D721Med (cell line): ENCODE data around the gene NECTIN1.
A peak's percentile ranks its signal among the peaks of the same experiment; 100 is the strongest.

Experiments
- DNase-seq: peaks from one replicate; pipeline ENCODE4 v3.0.0; 2011; ENCODE audit warnings: low spot score; ENCODE audit not compliant: insufficient read length
- FAIRE-seq: peaks from 2 replicates; lab custom pipeline; 2011; peaks lifted over from hg19 to GRCh38; lab: Jason Lieb, UNC
- CTCF ChIP-seq: IDR thresholded peaks from 2 replicates; pipeline ENCODE4 v1.5.1; 2012; ENCODE audit warnings: mild to moderate bottlenecking, control low read depth; ENCODE audit not compliant: insufficient read depth; ENCODE audit errors: missing control alignments

NECTIN1 gene

DNA sequence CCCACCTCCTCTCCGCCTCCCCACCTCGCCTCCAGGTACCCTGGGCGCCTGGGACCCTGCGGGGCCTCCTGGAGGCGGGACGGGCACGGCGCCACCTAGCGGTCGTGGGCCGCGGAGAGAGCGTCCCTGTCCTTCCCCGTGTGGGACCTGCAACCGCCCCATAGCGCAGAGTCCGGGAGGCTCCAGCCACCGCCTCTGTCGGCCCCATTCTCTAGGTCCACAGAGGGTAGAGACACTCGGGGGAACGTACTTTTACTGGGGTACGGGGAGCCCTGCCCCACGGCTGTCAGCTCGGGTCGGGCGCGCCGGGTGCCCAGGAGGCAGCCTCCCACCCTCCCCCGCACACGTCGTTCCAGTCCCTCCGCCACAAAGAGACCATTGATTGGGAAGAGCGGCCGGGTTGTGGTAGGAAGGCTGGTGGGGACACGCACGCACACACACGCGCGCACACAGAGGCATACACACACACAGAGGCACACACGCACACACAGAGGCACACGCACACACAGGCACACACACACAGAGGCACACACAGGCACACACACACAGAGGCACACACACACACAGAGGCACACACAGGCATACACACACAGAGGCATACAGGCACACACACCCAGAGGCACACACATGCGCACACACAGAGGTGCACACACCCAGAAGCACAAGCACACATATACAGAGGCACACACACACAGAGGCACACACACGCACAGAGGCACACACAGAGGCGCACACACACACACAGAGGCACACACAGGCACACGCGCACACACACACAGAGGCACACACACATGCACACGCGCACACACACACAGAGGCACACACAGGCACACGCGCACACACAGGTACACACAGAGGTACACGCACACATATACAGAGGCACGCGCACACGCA, 12.6 kb upstream of the NECTIN1 start:
- TF ChIP-seq CTCF, result peak; percentile 68
- no peak for FAIRE-seq
- no peak for DNase-seq

DNA sequence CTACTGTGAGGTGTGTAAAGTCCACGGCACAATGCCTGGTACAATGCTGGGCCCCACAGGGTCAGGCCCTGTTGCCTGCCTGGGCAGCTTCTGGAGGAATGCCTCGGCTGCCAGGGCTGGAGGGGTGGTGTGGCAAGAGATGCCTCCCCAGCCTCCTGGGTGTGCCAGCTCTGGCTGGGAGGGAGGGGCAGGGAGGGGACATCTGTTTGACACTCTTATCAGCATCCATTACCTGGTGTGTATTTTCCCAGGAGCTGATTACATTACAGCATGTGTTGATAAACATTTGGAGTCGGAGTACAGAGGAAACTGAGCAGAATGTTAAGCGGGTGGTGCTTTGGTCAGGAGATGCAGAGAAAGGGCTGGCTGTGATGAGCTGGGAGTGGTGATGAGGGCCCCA, 11.0 kb upstream of the NECTIN1 start:
- TF ChIP-seq CTCF, result no peak
- FAIRE-seq, result no peak
- DNase-seq, result no peak

DNA sequence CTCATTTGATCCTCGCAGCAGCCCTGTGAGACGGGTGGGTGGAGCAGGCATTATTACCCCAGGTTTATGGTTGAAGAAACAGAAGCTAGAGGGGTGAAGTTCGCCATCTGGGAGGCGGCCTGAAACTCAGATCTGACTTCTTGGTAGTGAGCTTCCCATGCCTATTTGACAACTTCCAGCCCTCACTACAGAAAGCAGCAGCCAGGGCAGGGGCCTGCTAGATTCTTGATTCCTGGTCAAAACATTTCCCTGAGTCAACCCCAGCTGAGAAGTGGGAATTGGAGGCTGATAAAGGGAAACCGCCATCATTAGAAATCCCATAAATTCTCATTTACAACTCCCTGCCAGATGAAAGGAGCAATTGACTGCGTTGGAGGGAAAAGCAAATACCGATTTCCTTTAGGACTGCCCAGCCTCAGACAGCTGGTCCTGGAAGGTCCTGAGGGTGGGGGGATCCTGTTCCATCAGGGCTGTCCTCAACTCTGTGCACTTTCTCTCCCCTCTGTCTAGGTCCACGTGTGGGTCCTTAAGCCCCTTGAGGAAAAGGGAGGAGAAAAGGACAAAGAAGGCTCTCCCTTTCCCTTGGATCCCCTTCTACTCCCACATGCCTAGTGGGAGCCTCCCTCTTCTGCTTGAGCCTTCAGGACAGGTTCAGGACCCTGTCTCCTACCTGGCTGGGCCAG, 10.2 kb upstream of the NECTIN1 start:
- no peak for TF ChIP-seq CTCF
- no peak for FAIRE-seq
- DNase-seq, result no peak

DNA sequence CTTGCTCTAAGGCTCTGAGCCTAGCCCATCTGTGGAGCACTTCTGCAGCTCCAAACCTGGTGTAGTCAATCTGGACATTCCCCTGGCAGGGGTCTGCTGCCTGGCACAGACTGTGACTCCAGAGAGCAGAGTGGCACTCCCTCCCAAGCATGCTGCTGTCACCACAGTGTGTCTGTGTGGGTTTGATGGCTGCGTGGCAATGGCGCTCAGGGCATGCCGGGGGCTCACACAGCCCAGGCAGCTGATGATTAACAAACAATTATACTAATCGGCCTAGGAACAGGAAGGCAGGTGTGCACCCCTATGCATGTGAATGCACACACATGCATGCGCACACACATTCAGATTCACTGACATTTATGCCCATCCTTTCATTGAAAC, 9.0 kb upstream of the NECTIN1 start:
- DNase-seq (no peak), FAIRE-seq (no peak)
- TF ChIP-seq CTCF, result no peak

DNA sequence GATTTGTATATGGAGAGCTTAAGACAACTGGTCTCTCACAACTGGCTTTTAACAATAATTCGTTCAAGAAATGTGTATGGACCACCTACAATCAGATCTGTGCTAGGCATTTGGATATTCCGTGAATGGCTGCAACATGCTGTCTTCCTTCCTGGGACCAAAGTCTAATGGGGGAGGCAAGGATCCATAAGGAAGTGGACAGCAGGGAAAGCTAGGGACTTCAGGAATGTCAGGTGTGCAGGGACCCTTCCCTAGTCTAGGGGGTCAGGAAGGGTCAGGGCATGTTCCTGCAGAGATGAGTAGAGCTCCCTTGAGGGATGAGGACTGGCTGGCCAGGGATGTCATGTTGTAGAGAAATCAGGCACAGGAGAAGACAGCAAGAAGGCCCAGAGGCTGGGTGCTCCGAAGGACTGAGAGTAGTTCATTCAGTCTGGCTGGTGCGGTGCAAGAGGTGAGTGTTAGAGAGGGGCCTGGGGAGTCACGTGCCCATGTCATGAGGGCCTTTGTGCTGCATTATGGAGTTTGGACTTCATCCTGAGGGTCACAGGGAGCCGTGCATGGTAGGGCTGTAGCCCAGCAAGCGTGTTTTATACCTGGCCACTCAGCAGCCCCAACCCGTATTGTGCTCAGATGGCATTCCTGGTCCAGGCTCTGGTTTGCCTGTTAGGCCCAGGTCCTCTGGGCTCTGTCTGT, 8.5 kb upstream of the NECTIN1 start:
- TF ChIP-seq CTCF, result no peak
- FAIRE-seq, result no peak

DNA sequence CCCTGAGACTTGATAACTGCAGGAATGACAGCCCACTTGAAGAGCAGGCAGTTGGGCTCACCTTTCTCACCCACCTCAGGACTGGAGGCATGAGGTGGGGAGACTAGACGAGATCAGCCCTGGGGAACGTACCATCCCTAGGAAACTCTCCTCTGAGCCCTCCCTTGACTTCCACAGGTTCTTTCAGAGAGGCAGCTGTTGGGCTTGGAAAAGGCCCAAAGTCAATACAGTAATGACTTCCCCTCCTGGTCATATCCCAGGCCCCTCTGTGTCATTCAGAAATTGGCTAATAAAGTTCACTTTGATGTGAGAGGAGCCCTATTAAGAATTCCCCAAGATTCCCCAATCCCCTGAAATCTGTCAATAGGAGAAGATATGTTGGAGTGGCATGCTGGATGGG, 5.8 kb upstream of the NECTIN1 start:
- no peak for DNase-seq
- no peak for FAIRE-seq
- no peak for TF ChIP-seq CTCF

More for the DNA sequence above, 8.5 kb upstream of the NECTIN1 start:
- no peak for DNase-seq
